Tibial nerve (tissue), 4 donors: ENCODE results near the gene MMUT. TPM values are rescaled to one million over a fixed set of nuclear protein-coding genes. Genes with fewer than 3 reads are reported as not detected.

Experiments
- DNase-seq, 2 donors: peaks; one replicate each; pipeline ENCODE4 v3.0.0-alpha.2; 2019; ENCODE audit warnings: low spot score in 2 of 2
- H3K27ac ChIP-seq, 4 donors: fragments of 200-600 bp; sonication (generic) in 3 of 4; one replicate each; pipeline ENCODE4 v1.5.1; 2017 to 2019; ENCODE audit warnings: mild to moderate bottlenecking in 1 of 4
- H3K27me3 ChIP-seq, 2 donors: fragments of 200-600 bp; sonication (generic) in 1 of 2; one replicate each; pipeline versions ENCODE4 v1.5.1 to v1.6.0; 2017 to 2019
- H3K36me3 ChIP-seq, 3 donors: fragments of 200-600 bp; sonication (generic); one replicate each; pipeline ENCODE4 v1.5.1; 2018 to 2019
- H3K4me1 ChIP-seq, 4 donors: fragments of 200-600 bp; sonication (generic) in 3 of 4; one replicate each; pipeline ENCODE4 v1.5.1; 2017 to 2019
- H3K4me3 ChIP-seq, 4 donors: fragments of 200-600 bp; sonication (generic) in 3 of 4; one replicate each; pipeline ENCODE4 v1.5.1; 2017 to 2019; ENCODE audit warnings: mild to moderate bottlenecking in 1 of 4, moderate library complexity in 1 of 4
- H3K9me3 ChIP-seq, 4 donors: fragments of 200-600 bp; sonication (generic) in 3 of 4; one replicate each; pipeline ENCODE4 v1.5.1; 2017 to 2019
- EP300 ChIP-seq, 2 donors: sonication (generic); formaldehyde crosslinking; IDR thresholded peaks; one replicate each; pipeline ENCODE4 v1.6.1; 2017; ENCODE audit warnings: antibody characterized with exemption in 2 of 2, mild to moderate bottlenecking in 1 of 2
- POLR2A ChIP-seq, 2 donors: fragments of 450-650 bp; IDR thresholded peaks; one replicate each; pipeline ENCODE4 v1.6.1; 2017; ENCODE audit warnings: antibody characterized with exemption in 2 of 2, mild to moderate bottlenecking in 2 of 2, moderate library complexity in 2 of 2
- WGBS, 2 donors: methylation state at CpG; one replicate each; pipeline ENCODE4 v1.1.5; 2018; 5-methylcytosine and 5-hydroxymethylcytosine counted together
- total RNA-seq, 4 donors: library from RNA; depleted of rRNA; stranded (reverse); fragments of >200 nt; gene quantifications; one replicate each; pipeline ENCODE4 v1.1.0, GENCODE V29; 2016
- TF ChIP-seq, protein P1 (sequence below), 5 experiments: fragments of 200-600 bp in 3 of 5; fragments of 450-650 bp in 2 of 5; sonication (generic) in 3 of 5; IDR thresholded peaks; one replicate each; pipeline ENCODE4 v1.5.1; 2016 to 2019; ENCODE audit warnings: antibody characterized with exemption in 5 of 5, mild to moderate bottlenecking in 3 of 5, moderate library complexity in 2 of 5

MMUT gene
- total RNA-seq = 10 to 100 TPM in 3 of 4 donors, 1 to 10 TPM in 1; 9.0 to 21.3 (median 19.4) TPM

DNA sequence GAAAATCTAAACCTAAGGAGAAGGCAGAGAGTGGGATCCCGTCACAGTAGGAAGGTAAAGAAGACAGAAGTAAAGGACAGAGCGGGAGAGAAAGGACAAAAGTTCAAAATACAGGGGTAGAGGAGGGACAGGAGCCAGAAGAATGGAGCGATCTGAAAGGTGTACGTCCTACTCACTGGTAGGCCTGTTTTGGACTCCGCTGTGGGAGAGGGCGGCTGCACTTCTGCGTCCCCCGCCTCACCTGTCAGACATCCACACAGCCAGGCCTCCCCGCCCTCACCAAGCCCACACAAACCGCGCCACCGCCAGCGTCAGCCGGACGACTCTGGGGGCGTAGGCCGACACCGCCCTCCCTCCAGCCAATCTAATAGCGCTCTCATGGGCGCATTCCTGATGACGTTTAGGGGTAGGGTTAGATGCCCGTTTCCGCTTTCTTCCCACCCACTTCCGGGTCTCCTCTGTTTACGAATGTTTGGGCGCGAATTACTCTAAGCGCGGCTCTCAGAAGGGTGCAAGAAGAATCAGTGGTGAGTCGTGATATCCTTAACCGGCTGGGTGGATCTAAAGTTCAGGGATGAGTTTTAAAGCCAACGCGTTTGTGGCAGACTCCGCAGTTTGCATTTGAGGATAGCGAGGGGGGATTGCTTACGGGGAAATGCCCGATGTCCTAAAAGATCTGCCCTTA is at the start of gene MMUT, which contains the start of gene CENPQ:
Gene MMUT, minus strand, starts transcription at position 327 of the 685 bp plus-strand sequence. CDS start 3,787 bp downstream, outside the sequence.
Gene CENPQ, plus strand, starts transcription at position 444 of the 685 bp plus-strand sequence. CDS start 6,807 bp downstream, outside the sequence.
- Histone ChIP-seq H3K27ac (peak within 1 kb of the TSS; percentile 88 to 96 (median 94)), H3K4me1 (peaks cover 0 to 52% (median 14%) of the 10 kb centered on the region in 4 donors)

DNA sequence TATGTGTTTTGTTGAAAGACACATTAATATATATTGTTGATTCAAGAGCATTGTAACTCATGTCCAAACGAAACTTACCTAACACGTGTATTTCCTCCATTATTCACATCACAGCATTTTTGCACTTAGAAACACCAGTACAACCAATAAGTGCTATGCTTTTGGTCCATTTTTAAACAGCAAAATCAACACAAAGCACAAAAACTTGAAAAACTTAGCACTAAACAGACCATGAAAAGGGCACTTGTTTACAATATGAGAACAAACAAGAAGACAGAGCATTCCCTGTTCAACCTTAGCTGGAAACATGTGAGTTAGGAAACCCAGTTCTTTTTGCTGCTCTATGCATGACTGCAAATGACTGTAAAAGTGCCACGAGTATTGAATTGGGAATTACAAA is 46.3 kb upstream of the MMUT start:
- Histone ChIP-seq H3K27ac (no peak overlapping the region), H3K27me3 (no peaks in the 10 kb centered on the region), H3K4me3 (no peak overlapping the region), H3K36me3 (no peaks in the 10 kb centered on the region), H3K9me3 (no peaks in the 10 kb centered on the region), H3K4me1 (no peaks in the 10 kb centered on the region)
- WGBS, 2 donors = 73 to 74% methylated on average over 3 of the region's 3 CpGs
- no peak for DNase-seq
- TF ChIP-seq POLR2A (IDR thresholded peaks at IDR 0.05) (no peak), EP300 (IDR thresholded peaks at IDR 0.05) (no peak)
- TF ChIP-seq, protein P1, sequence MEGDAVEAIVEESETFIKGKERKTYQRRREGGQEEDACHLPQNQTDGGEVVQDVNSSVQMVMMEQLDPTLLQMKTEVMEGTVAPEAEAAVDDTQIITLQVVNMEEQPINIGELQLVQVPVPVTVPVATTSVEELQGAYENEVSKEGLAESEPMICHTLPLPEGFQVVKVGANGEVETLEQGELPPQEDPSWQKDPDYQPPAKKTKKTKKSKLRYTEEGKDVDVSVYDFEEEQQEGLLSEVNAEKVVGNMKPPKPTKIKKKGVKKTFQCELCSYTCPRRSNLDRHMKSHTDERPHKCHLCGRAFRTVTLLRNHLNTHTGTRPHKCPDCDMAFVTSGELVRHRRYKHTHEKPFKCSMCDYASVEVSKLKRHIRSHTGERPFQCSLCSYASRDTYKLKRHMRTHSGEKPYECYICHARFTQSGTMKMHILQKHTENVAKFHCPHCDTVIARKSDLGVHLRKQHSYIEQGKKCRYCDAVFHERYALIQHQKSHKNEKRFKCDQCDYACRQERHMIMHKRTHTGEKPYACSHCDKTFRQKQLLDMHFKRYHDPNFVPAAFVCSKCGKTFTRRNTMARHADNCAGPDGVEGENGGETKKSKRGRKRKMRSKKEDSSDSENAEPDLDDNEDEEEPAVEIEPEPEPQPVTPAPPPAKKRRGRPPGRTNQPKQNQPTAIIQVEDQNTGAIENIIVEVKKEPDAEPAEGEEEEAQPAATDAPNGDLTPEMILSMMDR (IDR thresholded peaks at IDR 0.05) = no peak

More for the DNA sequence above, at the start of gene MMUT, which contains the start of gene CENPQ:
- peaks cover 0 to 10% (median 0%) of the 10 kb centered on the region in 3 donors for H3K36me3 ChIP-seq
- WGBS, 2 donors = 0% methylated on average over 36 to 37 of the region's 37 CpGs
- no peaks in the 10 kb centered on the region for H3K9me3 ChIP-seq
- H3K27me3 ChIP-seq = no peaks in the 10 kb centered on the region
- H3K4me3 ChIP-seq = peak within 1 kb of the TSS; percentile 49 to 87 (median 78)
- TF ChIP-seq POLR2A (IDR thresholded peaks at IDR 0.05) (peak; percentile 42 to 94), EP300 (IDR thresholded peaks at IDR 0.05) (peak; percentile 97 to 99)
- TF ChIP-seq, protein P1 (IDR thresholded peaks at IDR 0.05) = peak in 1 of 5 experiments; percentile 41
- peak; percentile 85 to 96 for DNase-seq

DNA sequence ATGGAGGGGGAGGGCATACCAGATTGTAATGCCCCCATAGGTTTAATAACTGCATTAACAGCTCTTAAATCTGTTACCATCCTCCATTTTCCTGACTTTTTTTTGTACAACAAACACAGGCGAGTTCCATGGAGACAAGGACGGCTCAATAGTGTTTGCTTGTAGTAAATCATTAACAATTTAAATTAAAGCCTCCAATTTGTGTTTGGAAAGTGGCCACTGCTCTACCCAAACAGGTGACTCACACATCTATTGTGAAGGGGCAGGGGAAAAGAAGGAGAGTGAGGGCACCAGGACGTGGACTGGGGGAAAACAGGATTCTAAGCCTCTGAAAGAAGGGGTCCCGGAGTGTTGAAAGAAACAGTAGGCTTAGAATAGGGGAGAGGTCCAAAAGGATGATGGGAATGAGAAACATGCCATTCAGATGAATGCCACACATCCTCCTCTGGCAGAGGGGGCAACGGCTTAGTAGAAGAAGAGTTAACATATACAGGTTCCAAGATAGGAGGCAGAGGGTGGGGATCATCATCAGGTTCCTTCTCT is 43.6 kb upstream of the MMUT start:
- 81 to 86% methylated on average over 5 of the region's 5 CpGs for WGBS, 2 donors
- no peaks in the 10 kb centered on the region for H3K27me3 ChIP-seq
- no peaks in the 10 kb centered on the region for H3K4me1 ChIP-seq
- H3K36me3 ChIP-seq = no peaks in the 10 kb centered on the region
- TF ChIP-seq POLR2A (IDR thresholded peaks at IDR 0.05) = no peak
- TF ChIP-seq, protein P1 (IDR thresholded peaks at IDR 0.05) = no peak
- no peak for TF ChIP-seq EP300 (IDR thresholded peaks at IDR 0.05)
- H3K9me3 ChIP-seq = no peaks in the 10 kb centered on the region
- H3K4me3 ChIP-seq = no peak overlapping the region
- no peak overlapping the region for H3K27ac ChIP-seq
- no peak for DNase-seq

DNA sequence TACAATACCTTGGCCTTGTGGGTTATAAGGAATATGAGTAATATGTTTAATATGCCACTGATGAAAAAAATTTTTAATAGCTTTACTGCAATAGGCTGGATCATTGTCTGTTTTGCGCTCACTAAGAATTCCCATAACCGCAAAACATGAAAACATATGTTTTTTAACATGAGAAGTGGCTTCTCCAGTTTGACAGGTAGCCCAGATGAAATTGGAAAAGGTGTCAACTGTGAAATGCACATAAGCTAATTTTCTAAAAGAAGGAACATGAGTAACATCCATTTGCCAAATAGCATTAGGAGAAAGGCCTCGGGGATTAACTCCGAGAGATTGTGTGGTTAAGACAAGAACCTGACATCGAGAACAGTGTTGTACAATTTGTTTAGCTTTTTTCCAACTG is 41.6 kb upstream of the MMUT start:
- no peaks in the 10 kb centered on the region for H3K4me1 ChIP-seq
- DNase-seq = no peak
- 89 to 93% methylated on average over 5 of the region's 5 CpGs for WGBS, 2 donors
- no peak overlapping the region for H3K27ac ChIP-seq
- H3K36me3 ChIP-seq = no peaks in the 10 kb centered on the region
- no peak overlapping the region for H3K4me3 ChIP-seq
- no peaks in the 10 kb centered on the region for H3K9me3 ChIP-seq
- H3K27me3 ChIP-seq = no peaks in the 10 kb centered on the region
- TF ChIP-seq, protein P1 (IDR thresholded peaks at IDR 0.05) = no peak

DNA sequence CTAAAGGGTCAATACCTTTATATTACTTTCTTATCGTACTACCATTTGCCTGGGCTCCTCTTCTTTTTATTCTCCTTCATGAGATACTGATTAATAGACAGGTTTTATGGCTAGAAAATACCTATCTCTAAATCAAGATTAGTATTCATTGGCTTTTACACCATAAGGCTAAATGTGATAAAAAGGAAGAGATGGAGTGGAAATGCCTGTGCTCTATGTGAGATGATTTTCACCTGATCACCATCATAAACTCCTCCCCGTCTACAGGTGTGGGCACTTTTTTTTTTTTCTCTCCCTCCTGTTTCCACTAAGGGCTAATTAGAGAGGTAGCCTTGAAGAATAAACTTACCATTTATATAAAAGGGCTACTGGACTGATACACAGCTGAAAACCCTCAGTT is 36.6 kb upstream of the MMUT start, which contains the start of gene GLYATL3:
Gene GLYATL3, plus strand, starts transcription at position 301 of the 400 bp plus-strand sequence. CDS start 12,068 bp downstream, outside the sequence.
- 59 to 62% methylated on average over 2 of the region's 2 CpGs for WGBS, 2 donors
- H3K4me1 ChIP-seq = no peaks in the 10 kb centered on the region
- no peak for TF ChIP-seq POLR2A (IDR thresholded peaks at IDR 0.05)
- no peak for TF ChIP-seq EP300 (IDR thresholded peaks at IDR 0.05)
- TF ChIP-seq, protein P1 (IDR thresholded peaks at IDR 0.05) = no peak
- no peaks in the 10 kb centered on the region for H3K9me3 ChIP-seq
- H3K27ac ChIP-seq = no peak within 1 kb of the TSS
- H3K4me3 ChIP-seq = no peak within 1 kb of the TSS
- no peaks in the 10 kb centered on the region for H3K27me3 ChIP-seq
- no peaks in the 10 kb centered on the region for H3K36me3 ChIP-seq
- DNase-seq = no peak
